HK-2 (cell line): ENCODE measurements around the gene LSG1.

Experiments used
- DNase-seq: peaks from one replicate; pipeline ENCODE4 v3.0.0-alpha.2; 2018; ENCODE audit not compliant: unreplicated experiment

The LSG1 gene

GRCh38 chr3:194687638-194688199, 15.7 kb upstream of the LSG1 start:
- DNase-seq: peak; percentile 12

GRCh38 chr3:194686816-194687637, 15.0 kb upstream of the LSG1 start:
- peak; percentile 18 for DNase-seq

- no peak for DNase-seq
Measured at GRCh38 chr3:194686414-194686815, 14.4 kb upstream of the LSG1 start.

GRCh38 chr3:194685718-194686413, 13.9 kb upstream of the LSG1 start, which contains the start of gene FAM43A:
Gene FAM43A, plus strand, starts transcription at chr3:194685883. Its CDS starts 944 bp downstream, at chr3:194686827.
- peak; percentile 80 for DNase-seq

- no peak for DNase-seq
Measured at GRCh38 chr3:194685065-194685717, 13.2 kb upstream of the LSG1 start.

GRCh38 chr3:194683380-194683779, 11.4 kb upstream of the LSG1 start:
- DNase-seq: no peak

GRCh38 chr3:194682694-194683310, 10.8 kb upstream of the LSG1 start:
- DNase-seq: peak; percentile 74

GRCh38 chr3:194682189-194682693, 10.2 kb upstream of the LSG1 start:
- no peak for DNase-seq

- DNase-seq: no peak
Measured at GRCh38 chr3:194680888-194681615, 9.1 kb upstream of the LSG1 start.

GRCh38 chr3:194676471-194676870, 4.5 kb upstream of the LSG1 start:
- no peak for DNase-seq

GRCh38 chr3:194675680-194676079, 3.7 kb upstream of the LSG1 start:
- DNase-seq: no peak

GRCh38 chr3:194675081-194675640, 3.2 kb upstream of the LSG1 start:
- DNase-seq: no peak

GRCh38 chr3:194673761-194674160, 1.8 kb upstream of the LSG1 start:
- DNase-seq: no peak

- no peak for DNase-seq
Measured at GRCh38 chr3:194672876-194673275, 885 bp upstream of the LSG1 start.

GRCh38 chr3:194671511-194671899, 486 bp downstream of the LSG1 start:
- no peak for DNase-seq

- DNase-seq: no peak
Measured at GRCh38 chr3:194667363-194667762, 4.6 kb downstream of the LSG1 start.

- DNase-seq: no peak
Measured at GRCh38 chr3:194664857-194665256, 7.1 kb downstream of the LSG1 start.

- no peak for DNase-seq
Measured at GRCh38 chr3:194661946-194662345, 10.0 kb downstream of the LSG1 start.

GRCh38 chr3:194661374-194661773, 10.6 kb downstream of the LSG1 start:
- no peak for DNase-seq

- no peak for DNase-seq
Measured at GRCh38 chr3:194659778-194660177, 12.2 kb downstream of the LSG1 start.
